Thyroid gland (tissue), 4 donors: ENCODE measurements around the gene LRGUK. TPM values are rescaled to one million over a fixed set of nuclear protein-coding genes. Genes with fewer than 3 reads are reported as not detected.
"Not testable (repeated sequence)": the region's sequence is repeated elsewhere in the genome, so short reads cannot be mapped to it uniquely, and the experiment has no call there.

Experiments
- DNase-seq, 2 donors: peaks; one replicate each; pipeline ENCODE4 v3.0.0-alpha.2; 2019
- H3K27ac ChIP-seq, 3 donors: fragments of 200-600 bp; sonication (generic); 1 replicate in 2 of 3; 2 replicates in 1 of 3; pipeline ENCODE4 v1.5.1; 2016 to 2019; ENCODE audit warnings: mild to moderate bottlenecking in 1 of 3, moderate library complexity in 1 of 3
- H3K27me3 ChIP-seq: fragments of 200-600 bp; sonication (generic); one replicate; pipeline ENCODE4 v1.5.1; 2019
- H3K36me3 ChIP-seq, 2 donors: fragments of 200-600 bp; sonication (generic); one replicate each; pipeline ENCODE4 v1.5.1; 2016 to 2019
- H3K4me1 ChIP-seq, 2 donors: fragments of 200-600 bp; sonication (generic); one replicate each; pipeline ENCODE4 v1.5.1; 2017 to 2019
- H3K4me3 ChIP-seq, 3 donors: fragments of 200-600 bp; sonication (generic); replicated peaks in 1 of 3; 1 replicate in 2 of 3; 2 replicates in 1 of 3; pipeline ENCODE4 v1.5.1; 2016; ENCODE audit warnings: mild to moderate bottlenecking in 1 of 3
- H3K9me3 ChIP-seq: fragments of 200-600 bp; sonication (generic); one replicate; pipeline ENCODE4 v1.5.1; 2017
- POLR2A ChIP-seq, 2 donors: fragments of 450-650 bp; IDR thresholded peaks; one replicate each; pipeline ENCODE4 v1.6.1; 2017; ENCODE audit warnings: antibody characterized with exemption in 2 of 2, mild to moderate bottlenecking in 2 of 2, moderate library complexity in 1 of 2
- WGBS, 2 donors: methylation state at CpG; one replicate each; pipeline ENCODE4 v1.1.5; 2017; 5-methylcytosine and 5-hydroxymethylcytosine counted together
- intact Hi-C: fragments of 100-400 bp; cut with DNase I; formaldehyde crosslinking; loops from one replicate; pipeline ENCODE4 v1.15.1; 2023
- total RNA-seq, 4 donors: library from RNA; depleted of rRNA; stranded (reverse); fragments of >200 nt; gene quantifications; one replicate each; pipeline ENCODE4 v1.2.3, GENCODE V29; 2016
- TF ChIP-seq, protein P1 (sequence below), 6 experiments: fragments of 200-600 bp in 3 of 6; fragments of 450-650 bp in 3 of 6; sonication (generic) in 3 of 6; IDR thresholded peaks; one replicate each; pipeline ENCODE4 v1.5.1; 2016 to 2019; ENCODE audit warnings: antibody characterized with exemption in 6 of 6, mild to moderate bottlenecking in 2 of 6, inconsistent platforms in 1 of 6, moderate library complexity in 1 of 6

Gene LRGUK
- total RNA-seq = 1 to 10 TPM in 3 of 4 donors, under 1 TPM in 1; 0.67 to 3.7 (median 2.7) TPM

GRCh38 chr7:134126966-134127848 lies at the start of gene LRGUK:
Gene LRGUK, plus strand, starts transcription at chr7:134127340. Its CDS starts 28 bp downstream, at chr7:134127368.
- intact Hi-C loops = no loop called here
- WGBS, 2 donors = 1% methylated on average over 35 to 42 of the region's 43 CpGs
- TF ChIP-seq, protein P1, sequence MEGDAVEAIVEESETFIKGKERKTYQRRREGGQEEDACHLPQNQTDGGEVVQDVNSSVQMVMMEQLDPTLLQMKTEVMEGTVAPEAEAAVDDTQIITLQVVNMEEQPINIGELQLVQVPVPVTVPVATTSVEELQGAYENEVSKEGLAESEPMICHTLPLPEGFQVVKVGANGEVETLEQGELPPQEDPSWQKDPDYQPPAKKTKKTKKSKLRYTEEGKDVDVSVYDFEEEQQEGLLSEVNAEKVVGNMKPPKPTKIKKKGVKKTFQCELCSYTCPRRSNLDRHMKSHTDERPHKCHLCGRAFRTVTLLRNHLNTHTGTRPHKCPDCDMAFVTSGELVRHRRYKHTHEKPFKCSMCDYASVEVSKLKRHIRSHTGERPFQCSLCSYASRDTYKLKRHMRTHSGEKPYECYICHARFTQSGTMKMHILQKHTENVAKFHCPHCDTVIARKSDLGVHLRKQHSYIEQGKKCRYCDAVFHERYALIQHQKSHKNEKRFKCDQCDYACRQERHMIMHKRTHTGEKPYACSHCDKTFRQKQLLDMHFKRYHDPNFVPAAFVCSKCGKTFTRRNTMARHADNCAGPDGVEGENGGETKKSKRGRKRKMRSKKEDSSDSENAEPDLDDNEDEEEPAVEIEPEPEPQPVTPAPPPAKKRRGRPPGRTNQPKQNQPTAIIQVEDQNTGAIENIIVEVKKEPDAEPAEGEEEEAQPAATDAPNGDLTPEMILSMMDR (IDR thresholded peaks at IDR 0.05) = no peak
- TF ChIP-seq POLR2A (IDR thresholded peaks at IDR 0.05) = no peak
- DNase-seq = peak; percentile 82
- H3K9me3 ChIP-seq = no peaks in the 10 kb centered on the region
- H3K4me3 ChIP-seq = peak within 1 kb of the TSS; percentile 23 to 58 (median 46)
- H3K27me3 ChIP-seq = no peaks in the 10 kb centered on the region
- peaks cover 0 to 9% of the 10 kb centered on the region in 2 donors for H3K4me1 ChIP-seq
- H3K36me3 ChIP-seq = no peaks in the 10 kb centered on the region
- H3K27ac ChIP-seq = no peak within 1 kb of the TSS

- DNase-seq, H3K9me3 ChIP-seq, H3K27ac ChIP-seq, H3K4me3 ChIP-seq, H3K27me3 ChIP-seq, intact Hi-C loops, H3K36me3 ChIP-seq, H3K4me1 ChIP-seq: not testable (repeated sequence)
- 95 to 100% methylated on average over 2 of the region's 2 CpGs for WGBS, 2 donors
These were observed 49.6 kb upstream of the LRGUK start for GRCh38 chr7:134077560-134077959.

GRCh38 chr7:134078991-134079390 lies 48.1 kb upstream of the LRGUK start:
- Histone ChIP-seq H3K36me3 (no peaks in the 10 kb centered on the region), H3K27me3 (no peaks in the 10 kb centered on the region), H3K9me3 (no peaks in the 10 kb centered on the region), H3K27ac (no peak overlapping the region), H3K4me3 (no peak overlapping the region), H3K4me1 (no peaks in the 10 kb centered on the region)
- WGBS, 2 donors = 59 to 70% methylated on average over 2 of the region's 2 CpGs
- DNase-seq = no peak
- TF ChIP-seq, protein P1 (IDR thresholded peaks at IDR 0.05) = no peak
- TF ChIP-seq POLR2A (IDR thresholded peaks at IDR 0.05) = no peak
- intact Hi-C loops = no loop called here

- H3K27ac ChIP-seq = no peak overlapping the region
- no peaks in the 10 kb centered on the region for H3K36me3 ChIP-seq
- H3K27me3 ChIP-seq = no peaks in the 10 kb centered on the region
- 97% methylated on average over 1 of the region's 1 CpG for WGBS, 2 donors
- H3K9me3 ChIP-seq = no peaks in the 10 kb centered on the region
- H3K4me3 ChIP-seq = no peak overlapping the region
- H3K4me1 ChIP-seq = no peaks in the 10 kb centered on the region
- intact Hi-C loops = no loop called here
- TF ChIP-seq, protein P1 (IDR thresholded peaks at IDR 0.05) = no peak
- TF ChIP-seq POLR2A (IDR thresholded peaks at IDR 0.05) = no peak
- DNase-seq = no peak
These were observed 45.4 kb upstream of the LRGUK start for GRCh38 chr7:134081695-134082094.

- H3K4me1 ChIP-seq = no peaks in the 10 kb centered on the region
- intact Hi-C loops = no loop called here
- H3K27me3 ChIP-seq = no peaks in the 10 kb centered on the region
- no peak overlapping the region for H3K27ac ChIP-seq
- H3K36me3 ChIP-seq = no peaks in the 10 kb centered on the region
- no peak for TF ChIP-seq POLR2A (IDR thresholded peaks at IDR 0.05)
- TF ChIP-seq, protein P1 (IDR thresholded peaks at IDR 0.05) = no peak
- no peak for DNase-seq
- 80 to 88% methylated on average over 3 of the region's 3 CpGs for whole genome bisulfite sequencing, 2 donors
- no peak overlapping the region for H3K4me3 ChIP-seq
- no peaks in the 10 kb centered on the region for H3K9me3 ChIP-seq
These were observed 43.2 kb upstream of the LRGUK start for GRCh38 chr7:134083766-134084487.
